HG03135 (cell line): ENCODE measurements around the gene ZNF628.
"Not testable (repeated sequence)": the region's sequence is repeated elsewhere in the genome, so short reads cannot be mapped to it uniquely, and the experiment has no call there.

ENCODE experiments used
- ATAC-seq: cut with Tn5 transposase; IDR thresholded peaks from one replicate; pipeline ENCODE4 v1.9.1; 2021; ENCODE audit warnings: mild to moderate bottlenecking, moderate library complexity; ENCODE audit not compliant: unreplicated experiment

ZNF628 gene

GRCh38 chr19:55495646-55496349, 19.4 kb downstream of the ZNF628 start:
- ATAC-seq: no peak

- not testable (repeated sequence) for ATAC-seq
Observed at GRCh38 chr19:55496820-55497219, 20.4 kb downstream of the ZNF628 start.

- no peak for ATAC-seq
Observed at GRCh38 chr19:55497763-55498162, 21.3 kb downstream of the ZNF628 start.

DNA sequence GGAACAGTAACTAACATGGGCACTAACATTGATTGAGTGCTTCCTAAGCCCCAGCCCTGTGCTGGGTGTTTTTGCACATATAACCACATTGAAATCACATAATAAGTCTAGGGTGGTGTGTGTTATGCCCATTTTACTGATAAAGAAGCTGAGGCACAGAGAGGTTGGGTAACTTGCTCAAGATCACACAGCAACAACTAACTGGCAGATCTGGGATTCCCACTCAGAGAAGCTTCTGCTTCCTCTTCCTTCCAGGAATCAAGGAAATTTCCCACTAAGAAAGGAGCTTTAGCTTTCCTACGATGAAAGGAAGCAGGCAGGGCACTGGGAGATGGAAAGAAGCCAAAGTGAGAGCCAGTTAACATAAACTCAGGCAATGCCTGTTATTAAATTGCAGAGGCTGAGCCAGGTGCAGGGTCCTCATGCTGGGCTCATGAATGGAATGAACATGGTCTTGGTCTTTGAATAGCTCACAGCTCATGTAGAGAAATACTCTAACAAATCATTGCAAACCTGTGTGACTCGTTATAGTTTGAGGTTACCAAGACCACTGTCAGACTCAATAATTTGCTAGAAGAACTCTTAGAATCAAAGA, 21.9 kb downstream of the ZNF628 start:
- no peak for ATAC-seq

DNA sequence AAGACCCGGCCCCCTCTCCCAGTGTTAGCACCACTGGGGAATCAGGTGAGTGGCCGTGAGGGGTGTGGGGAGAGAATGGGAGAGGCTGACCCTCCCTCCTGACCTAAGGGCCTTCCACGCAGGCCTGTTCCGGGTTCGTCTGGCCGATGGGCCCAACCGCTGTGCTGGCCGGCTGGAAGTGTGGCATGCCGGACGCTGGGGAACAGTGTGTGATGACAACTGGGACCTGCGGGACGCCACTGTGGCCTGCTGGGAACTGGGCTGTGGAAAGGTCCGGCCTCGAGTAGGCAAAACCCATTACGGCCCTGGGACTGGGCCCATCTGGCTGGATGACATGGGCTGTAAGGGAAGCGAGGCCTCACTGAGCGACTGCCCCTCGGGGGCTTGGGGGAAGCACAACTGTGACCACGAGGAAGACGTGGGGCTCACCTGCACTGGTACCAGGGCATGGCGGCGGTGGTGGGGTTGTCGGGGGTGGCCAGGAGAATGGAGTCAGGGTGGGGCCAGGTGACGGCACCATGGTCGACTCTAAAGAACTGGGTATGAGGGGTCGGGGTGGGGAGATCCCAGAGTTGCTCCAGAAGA, 24.0 kb downstream of the ZNF628 start:
- no peak for ATAC-seq

DNA sequence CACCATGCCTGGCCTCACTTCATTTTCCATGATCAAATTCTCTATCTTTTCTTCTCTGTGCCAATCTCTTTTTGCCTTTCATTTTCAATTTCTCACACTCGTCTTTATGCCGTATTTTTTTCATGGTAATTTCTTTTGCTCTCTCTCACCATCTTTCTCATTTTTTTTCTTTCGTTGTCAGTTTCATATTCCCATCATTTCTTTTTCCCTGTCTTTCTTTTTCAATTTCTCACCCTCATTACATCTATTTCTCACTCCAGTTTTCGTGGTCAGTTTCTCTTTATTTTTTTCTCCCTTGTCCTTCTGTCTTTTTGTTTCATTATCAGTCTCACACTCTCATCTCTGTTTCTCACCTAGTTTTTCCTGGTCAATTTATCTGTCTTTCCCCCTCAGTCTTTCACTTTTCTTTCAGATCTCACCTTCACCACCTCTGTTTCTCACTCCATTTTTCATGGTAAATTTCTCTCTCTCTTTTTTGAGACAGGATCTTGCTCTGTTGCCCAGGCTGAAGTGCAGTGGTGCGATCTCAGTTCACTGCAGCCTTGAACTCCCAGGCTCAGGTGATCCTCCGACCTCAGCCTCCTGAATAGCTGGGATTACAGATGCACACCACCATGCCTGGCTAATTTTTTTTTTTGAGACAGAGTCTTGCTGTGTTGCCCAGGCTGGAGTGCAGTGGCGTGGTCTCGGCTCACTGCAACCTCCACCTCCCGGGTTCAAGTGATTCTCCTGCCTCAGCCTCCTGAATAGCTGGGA, 26.0 kb downstream of the ZNF628 start:
- ATAC-seq: no peak

GRCh38 chr19:55503157-55503501, 26.7 kb downstream of the ZNF628 start:
- ATAC-seq: no peak

DNA sequence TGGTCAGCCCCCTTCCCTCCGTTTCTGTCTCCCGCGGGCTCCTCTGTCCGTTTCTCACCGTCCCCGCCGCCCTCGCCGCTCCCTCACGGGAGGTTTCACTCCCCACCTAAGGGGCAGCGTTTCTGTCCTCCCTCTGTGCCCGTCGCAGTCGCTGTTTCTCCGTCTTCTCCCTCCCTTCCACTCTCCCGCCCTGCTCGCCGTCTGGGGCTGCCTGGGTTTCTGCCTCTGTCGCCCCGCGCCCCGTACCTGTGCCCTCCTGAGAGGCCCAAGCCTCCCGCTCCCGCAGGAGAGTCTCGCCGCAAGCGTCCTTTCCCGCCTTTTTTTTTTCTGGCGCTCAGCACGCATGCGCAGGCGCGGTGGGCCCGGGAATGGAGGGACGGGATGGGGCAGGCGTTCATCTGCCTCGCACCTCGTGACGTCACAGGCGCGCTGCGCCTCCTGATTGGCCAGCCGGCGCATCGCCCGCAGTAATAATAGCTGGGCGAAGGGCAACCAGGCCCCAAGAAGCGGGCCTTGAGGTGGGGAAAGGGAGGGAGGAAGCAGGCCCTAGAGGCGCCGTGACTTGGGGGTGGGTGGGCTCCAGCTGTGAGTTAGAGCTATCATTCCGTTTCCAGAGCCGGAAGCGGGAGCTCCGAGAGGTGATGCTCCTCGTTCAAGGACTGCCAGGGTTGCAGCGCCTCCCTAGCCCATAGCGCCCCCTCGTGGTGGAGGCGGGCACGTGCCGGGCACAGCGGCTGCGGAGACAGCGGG, 27.3 kb downstream of the ZNF628 start:
- ATAC-seq: peak; percentile 90

DNA sequence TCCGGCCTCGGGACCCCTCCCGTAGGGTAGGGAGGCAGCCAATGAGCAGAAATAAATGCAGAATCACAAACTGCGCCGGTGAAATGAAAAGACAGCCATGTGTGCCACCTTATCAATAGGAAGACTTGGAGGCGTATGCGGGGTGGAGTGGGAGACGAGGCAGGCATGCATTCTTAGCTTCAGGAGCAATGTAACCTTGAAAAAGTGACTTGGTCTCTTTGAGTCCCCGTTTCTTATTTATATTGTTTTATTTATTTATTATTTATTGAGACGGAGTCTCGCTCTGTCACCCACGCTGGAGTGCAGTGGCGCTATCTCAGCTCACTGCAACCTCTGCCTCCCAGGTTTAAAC, 27.8 kb downstream of the ZNF628 start:
- no peak for ATAC-seq

GRCh38 chr19:55504981-55505380, 28.6 kb downstream of the ZNF628 start:
- ATAC-seq: no peak

DNA sequence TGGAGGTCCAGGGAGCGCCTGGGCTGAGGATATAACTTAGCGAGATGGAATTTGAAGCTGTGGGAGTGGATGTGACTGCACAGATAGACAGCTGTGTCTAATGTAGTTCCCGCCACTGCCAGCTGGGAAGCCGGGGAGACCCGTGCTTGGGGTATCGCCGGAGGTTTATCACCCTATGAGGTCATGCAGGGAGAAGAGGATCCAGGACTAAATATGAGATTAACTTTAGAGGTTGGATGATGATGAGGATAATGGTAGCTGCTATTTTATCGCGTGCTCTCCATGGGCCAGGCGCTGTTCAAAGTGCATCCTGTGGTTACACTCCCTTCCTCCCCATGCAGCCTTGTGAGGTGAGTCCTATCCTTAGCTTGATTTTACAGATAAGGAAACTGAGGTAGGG, 31.7 kb downstream of the ZNF628 start:
- no peak for ATAC-seq

DNA sequence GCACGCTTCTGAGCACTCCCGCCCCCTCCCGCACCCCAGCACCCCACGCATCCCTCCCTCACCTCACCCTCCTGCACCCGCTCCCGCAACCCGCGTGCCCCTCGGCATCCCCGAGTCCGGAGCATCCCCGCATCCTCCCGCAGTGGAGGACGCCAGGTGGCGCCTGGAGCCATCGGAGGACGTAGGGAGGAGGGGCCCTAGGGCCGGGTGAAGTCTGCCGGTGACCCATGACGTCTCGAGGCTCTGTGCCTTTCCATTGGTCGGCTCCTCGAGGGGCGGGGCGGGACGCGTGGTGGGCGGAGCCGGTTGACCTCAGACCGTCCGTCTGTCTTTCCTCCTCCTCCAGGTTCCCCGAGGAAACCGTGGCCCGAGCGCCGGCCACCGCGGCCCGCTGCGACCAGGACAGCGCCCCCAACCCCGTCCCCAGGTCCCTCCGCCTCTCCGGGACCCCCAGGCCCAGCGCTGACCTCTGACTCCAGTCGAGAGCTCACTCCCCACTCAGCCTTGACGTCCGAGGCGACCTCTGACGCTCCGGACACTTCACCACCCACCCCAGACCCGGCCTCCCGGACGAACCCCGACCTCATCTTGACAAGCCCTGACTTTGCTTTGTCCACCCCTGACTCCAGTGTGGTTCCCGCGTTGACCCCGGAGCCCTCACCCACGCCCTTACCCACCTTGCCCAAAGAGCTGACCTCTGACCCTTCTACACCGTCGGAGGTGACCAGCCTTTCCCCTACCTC, 40.6 kb downstream of the ZNF628 start:
- peak; percentile 97 for ATAC-seq

DNA sequence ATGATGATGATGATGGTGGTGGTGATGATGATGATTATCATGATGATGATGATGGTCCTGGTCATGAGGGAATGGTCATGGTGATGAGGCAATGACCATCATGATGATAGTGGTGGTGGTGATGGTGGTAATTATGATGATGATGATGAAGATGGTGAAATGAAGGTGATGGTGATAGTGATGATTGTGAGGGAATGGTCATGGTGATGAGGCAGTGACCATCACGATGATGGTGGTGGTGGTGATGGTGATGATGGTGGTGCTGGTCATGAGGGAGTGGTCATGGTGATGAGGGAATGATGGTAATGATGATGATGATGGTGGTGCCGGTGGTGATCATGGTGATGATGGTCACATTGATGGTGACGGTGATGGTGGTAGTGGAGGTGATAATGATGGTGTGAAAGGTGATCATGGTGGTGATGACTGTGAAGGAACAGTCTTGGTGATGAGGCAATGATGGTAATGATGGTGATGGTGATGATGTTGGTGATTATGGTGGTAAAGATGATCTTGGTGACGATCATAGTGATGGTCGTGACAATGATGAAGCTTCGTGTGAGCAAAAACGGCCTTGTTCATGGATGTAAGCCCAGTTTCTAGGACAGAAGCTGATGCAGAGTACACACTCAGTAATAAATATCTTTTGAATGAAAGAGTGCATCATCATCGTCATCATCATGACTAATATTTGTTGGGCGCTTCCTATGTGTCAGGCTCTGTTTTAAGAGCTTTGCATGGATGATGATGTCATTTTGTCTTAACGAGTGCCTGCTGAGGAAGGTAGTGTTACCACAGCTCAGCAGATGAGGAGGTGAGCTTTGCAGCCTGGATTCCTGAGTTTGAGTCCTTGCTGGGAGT, 43.3 kb downstream of the ZNF628 start:
- no peak for ATAC-seq

DNA sequence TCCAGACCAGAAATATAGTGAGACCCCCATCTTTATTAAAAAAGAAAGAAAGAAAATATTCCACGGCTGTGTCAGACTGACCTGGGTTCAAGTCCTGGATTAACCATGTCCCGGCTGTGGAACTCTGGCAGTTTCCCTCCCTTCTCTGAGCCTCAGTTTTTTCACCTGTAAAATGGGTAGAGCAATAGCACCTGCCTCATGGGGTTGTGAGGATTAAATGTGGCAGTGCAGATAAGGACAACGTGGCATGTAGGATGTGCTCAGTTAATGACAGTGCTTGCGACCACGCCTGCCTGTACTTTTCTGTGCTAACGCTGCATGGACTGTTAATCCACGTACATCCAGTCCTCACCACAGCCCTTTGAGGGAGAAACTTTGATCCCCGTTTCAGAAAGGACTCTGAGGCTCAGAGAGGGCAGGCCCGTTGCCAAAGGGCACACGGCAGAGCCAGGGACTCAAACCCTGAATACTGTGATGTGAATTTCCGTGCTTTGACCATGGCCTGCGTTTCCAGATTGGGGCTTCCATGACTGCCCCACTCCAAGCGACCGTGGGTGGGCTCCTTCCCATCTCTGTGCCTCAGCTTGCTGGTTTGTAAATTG, 44.4 kb downstream of the ZNF628 start:
- no peak for ATAC-seq

DNA sequence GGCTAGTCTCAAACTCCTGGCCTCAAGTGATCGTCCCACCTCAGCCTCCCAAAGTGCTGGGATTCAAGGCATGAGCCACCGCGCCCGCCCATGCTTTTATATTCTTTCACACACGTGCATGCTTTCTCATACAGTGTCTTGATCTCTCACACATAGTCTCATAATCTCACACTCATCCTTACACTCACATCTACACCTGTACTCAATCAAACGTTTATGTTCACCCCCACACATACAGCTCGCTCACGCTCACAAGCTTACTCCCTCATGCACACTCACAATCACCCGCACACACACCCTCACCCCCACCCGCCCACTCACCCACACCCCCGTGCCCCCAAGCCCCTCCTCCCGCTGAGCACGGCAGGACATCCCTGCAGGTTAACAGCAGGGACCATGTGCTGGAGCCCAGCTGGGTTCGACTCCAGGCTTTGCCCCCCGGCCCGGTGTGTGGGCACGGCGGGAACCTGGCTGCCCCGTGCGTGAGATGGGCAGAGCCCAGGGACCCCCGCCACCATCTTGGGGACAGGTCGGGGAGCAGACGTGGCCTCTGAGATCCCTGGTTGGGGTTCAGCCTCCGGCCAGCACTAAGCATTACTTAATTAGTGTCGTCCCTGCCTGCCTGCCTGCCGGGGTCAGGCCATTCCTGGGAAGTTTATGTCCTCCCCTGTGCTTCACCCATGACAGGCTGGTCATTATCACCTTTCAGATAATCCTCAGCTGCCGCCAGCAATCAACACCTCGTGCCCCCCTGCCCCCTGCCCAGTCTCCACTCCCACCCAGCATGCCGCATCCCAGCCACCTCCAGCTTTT, 49.1 kb downstream of the ZNF628 start:
- ATAC-seq: no peak

GRCh38 chr19:55526216-55527196, 50.1 kb downstream of the ZNF628 start:
- no peak for ATAC-seq
